ENCODE measurements around the gene BMP7. TPM values are rescaled to one million over a fixed set of nuclear protein-coding genes. Genes with fewer than 3 reads are reported as not detected.

BMP7 gene
- total and polyA plus RNA-seq, 9 of the 15 experiments (the other 6 are each of a cell fraction or from before 2014, with no cell fraction given) = 0.18 TPM; not detected in 8

GRCh38 chr20:57259938-57260921 lies 6.2 kb downstream of the BMP7 start (continued):
- TF ChIP-seq ZNF561 (CRISPR knock-in tag; conservative IDR thresholded peaks at IDR 0.05) (no peak), NFYB (IDR thresholded peaks at IDR 0.05; ENCODE audit: extremely low read depth, insufficient read length) (no peak), TFAP4 (CRISPR knock-in tag; IDR thresholded peaks at IDR 0.05; ENCODE audit: borderline replicate concordance) (no peak), TGIF2 (CRISPR knock-in tag; IDR thresholded peaks at IDR 0.05) (no peak), ZNF696 (CRISPR knock-in tag; conservative IDR thresholded peaks at IDR 0.05) (no peak), ATF1 (CRISPR knock-in tag; IDR thresholded peaks at IDR 0.05) (no peak), ATF1 (tag; IDR thresholded peaks at IDR 0.05) (peak; percentile 53), ATF3 (IDR thresholded peaks at IDR 0.05) (peak; percentile 79), ATF3 (CRISPR knock-in tag; conservative IDR thresholded peaks at IDR 0.05) (no peak), NKRF (IDR thresholded peaks at IDR 0.05; ENCODE audit: borderline replicate concordance) (no peak), FOXJ2 (tag; IDR thresholded peaks at IDR 0.05) (no peak), RFX7 (CRISPR knock-in tag; IDR thresholded peaks at IDR 0.05) (no peak), MYC (IDR thresholded peaks at IDR 0.05; ENCODE audit: low read depth, low read length) (no peak), MYC (CRISPR knock-in tag; IDR thresholded peaks at IDR 0.05; ENCODE audit: borderline replicate concordance, low read depth) (no peak)

All from K562 (cell line).